HEK293 (cell line): Measurements from ENCODE around the gene ETNK2.
A peak's percentile ranks its signal among the peaks of the same experiment; 100 is the strongest.

Experiments used
- CTCF ChIA-PET: fragments of 350-600 bp; formaldehyde crosslinking; extraction: SDS; loops from one replicate; lab custom pipeline; 2021; ENCODE audit warnings: antibody characterized with exemption; lab: Yijun Ruan, JAX
- POLR2A ChIA-PET: fragments of 300-600 bp; formaldehyde crosslinking; extraction: SDS; loops from one replicate; lab custom pipeline; 2020; ENCODE audit warnings: antibody characterized with exemption, inconsistent platforms; lab: Yijun Ruan, JAX
- H3K27ac ChIP-seq: fragments of 200-500 bp; sonication (Bioruptor generic); 2 replicates; pipeline ENCODE4 v1.5.1; 2014; ENCODE audit warnings: low read depth, low read length, control low read depth, inconsistent platforms; ENCODE audit errors: extremely low read depth
- H3K36me3 ChIP-seq, 2 experiments: fragments of 200-500 bp in 1 of 2; sonication (Bioruptor generic) in 1 of 2; 1 replicate in 1 of 2; 2 replicates in 1 of 2; pipeline ENCODE4 v1.5.1; 2014 to 2017; ENCODE audit warnings: inconsistent platforms in 2 of 2, low read length in 2 of 2; ENCODE audit not compliant: control insufficient read depth in 2 of 2, insufficient read depth in 1 of 2
- H3K4me1 ChIP-seq: fragments of 200-500 bp; sonication (Bioruptor generic); 2 replicates; pipeline ENCODE4 v1.5.1; 2014; ENCODE audit warnings: mild to moderate bottlenecking, low read length, inconsistent platforms; ENCODE audit not compliant: control insufficient read depth, insufficient read depth
- H3K4me3 ChIP-seq: 2 replicates; pipeline ENCODE4 v1.5.1; 2011; ENCODE audit warnings: low read depth, mild to moderate bottlenecking, control low read depth, low read length, moderate library complexity
- H3K9me3 ChIP-seq: fragments of 200-500 bp; sonication (Bioruptor generic); 2 replicates; pipeline ENCODE4 v1.5.1; 2014; ENCODE audit warnings: low read depth, low read length, inconsistent platforms; ENCODE audit not compliant: control insufficient read depth, insufficient read depth
- BCL11A ChIP-seq: fragments of 450-650 bp; formaldehyde crosslinking; IDR thresholded peaks from 2 replicates; pipeline ENCODE4 v1.5.1; 2016; ENCODE audit warnings: low read depth, missing biosample characterization, missing genetic modification characterization
- GLIS2 ChIP-seq: fragments of 450-650 bp; formaldehyde crosslinking; IDR thresholded peaks from 2 replicates; pipeline ENCODE4 v1.5.1; 2016; ENCODE audit warnings: missing biosample characterization, missing genetic modification characterization
- KLF16 ChIP-seq: fragments of 450-650 bp; formaldehyde crosslinking; IDR thresholded peaks from 2 replicates; pipeline ENCODE4 v1.5.1; 2017; ENCODE audit warnings: missing biosample characterization, missing genetic modification characterization
- KLF7 ChIP-seq: fragments of 450-650 bp; formaldehyde crosslinking; IDR thresholded peaks from 2 replicates; pipeline ENCODE4 v1.5.1; 2016; ENCODE audit warnings: missing biosample characterization, missing genetic modification characterization, borderline replicate concordance
- MEIS1 ChIP-seq: sonication (generic); formaldehyde crosslinking; IDR thresholded peaks from 2 replicates; pipeline ENCODE4 v1.8.1; 2022; ENCODE audit warnings: missing genetic modification reagents, mild to moderate bottlenecking, borderline replicate concordance
- SCRT1 ChIP-seq: fragments of 450-650 bp; formaldehyde crosslinking; IDR thresholded peaks from 2 replicates; pipeline ENCODE4 v1.5.1; 2016; ENCODE audit warnings: missing biosample characterization, missing genetic modification characterization, borderline replicate concordance
- SCRT2 ChIP-seq: fragments of 450-650 bp; formaldehyde crosslinking; IDR thresholded peaks from 2 replicates; pipeline ENCODE4 v1.5.1; 2016; ENCODE audit warnings: missing biosample characterization, missing genetic modification characterization
- ZBTB26 ChIP-seq: fragments of 450-650 bp; formaldehyde crosslinking; optimal IDR thresholded peaks from 2 replicates; pipeline ENCODE3; 2016; ENCODE audit warnings: missing biosample characterization, mild to moderate bottlenecking, missing genetic modification characterization
- ZNF155 ChIP-seq: fragments of 450-650 bp; formaldehyde crosslinking; IDR thresholded peaks from 2 replicates; pipeline ENCODE4 v1.5.1; 2016; ENCODE audit warnings: missing biosample characterization, missing genetic modification characterization
- ZNF26 ChIP-seq: fragments of 450-650 bp; formaldehyde crosslinking; IDR thresholded peaks from 2 replicates; pipeline ENCODE4 v1.5.1; 2016; ENCODE audit warnings: missing biosample characterization, missing genetic modification characterization
- ZNF311 ChIP-seq: fragments of 450-650 bp; formaldehyde crosslinking; IDR thresholded peaks from 2 replicates; pipeline ENCODE4 v1.5.1; 2017; ENCODE audit warnings: missing biosample characterization, missing genetic modification characterization, borderline replicate concordance
- ZNF398 ChIP-seq: fragments of 450-650 bp; formaldehyde crosslinking; IDR thresholded peaks from 2 replicates; pipeline ENCODE4 v1.5.1; 2017; ENCODE audit warnings: missing biosample characterization, missing genetic modification characterization
- ZNF449 ChIP-seq: fragments of 450-650 bp; formaldehyde crosslinking; IDR thresholded peaks from 2 replicates; pipeline ENCODE4 v1.5.1; 2017; ENCODE audit warnings: missing biosample characterization, mild to moderate bottlenecking, missing genetic modification characterization, moderate library complexity
- ZNF585B ChIP-seq: fragments of 450-650 bp; formaldehyde crosslinking; IDR thresholded peaks from 2 replicates; pipeline ENCODE4 v1.5.1; 2016; ENCODE audit warnings: missing biosample characterization, missing genetic modification characterization
- ZNF626 ChIP-seq: fragments of 450-650 bp; sonication (Bioruptor Pico); formaldehyde crosslinking; IDR thresholded peaks from 2 replicates; pipeline ENCODE4 v1.5.1; 2018; ENCODE audit warnings: missing biosample characterization, missing genetic modification characterization, inconsistent platforms
- ZNF645 ChIP-seq: fragments of 450-650 bp; formaldehyde crosslinking; IDR thresholded peaks from 2 replicates; pipeline ENCODE4; 2016; ENCODE audit warnings: missing biosample characterization, missing genetic modification characterization
- ZNF707 ChIP-seq: fragments of 450-650 bp; formaldehyde crosslinking; IDR thresholded peaks from 2 replicates; pipeline ENCODE4 v1.5.1; 2016; ENCODE audit warnings: missing biosample characterization, missing genetic modification characterization

The ETNK2 gene

GRCh38 chr1:204176049-204176448 is 24.2 kb upstream of the ETNK2 start (continued):
- no peak for TF ChIP-seq ZNF645 (tag by site-specific recombination)
- no peak for TF ChIP-seq ZNF585B
- no peak for TF ChIP-seq ZNF155 (tag by site-specific recombination)

- CTCF ChIA-PET, result interaction anchor here (0.6 to 6.8 kb wide), 4 partner anchors 12 to 514 kb away, joined by 3 to 43 read pairs (median 6); no protein-coding TSS in a partner anchor
- Histone ChIP-seq H3K4me3 (no peak overlapping the region), H3K9me3 (no peaks in the 10 kb centered on the region), H3K27ac (no peak overlapping the region), H3K4me1 (no peaks in the 10 kb centered on the region), H3K36me3 (no peaks in the 10 kb centered on the region)
- TF ChIP-seq ZNF398 (tag by site-specific recombination) (no peak), SCRT1 (peak; percentile 57; the same call in 1 of the 2 replicates), SCRT2 (tag by site-specific recombination) (peak; percentile 74; the same call in 1 of the 2 replicates), MEIS1 (no peak), ZNF449 (tag by site-specific recombination) (no peak)
- POLR2A ChIA-PET, result no interaction called here
Observed at GRCh38 chr1:204174958-204175357, 23.1 kb upstream of the ETNK2 start.

GRCh38 chr1:204172404-204173029 is 20.7 kb upstream of the ETNK2 start:
- CTCF ChIA-PET, result interaction anchor here (0.7 to 14.1 kb wide), 8 partner anchors 10 to 634 kb away, joined by 3 to 178 read pairs (median 3); partner anchors contain the start of gene PLEKHA6
- Histone ChIP-seq H3K4me1 (no peaks in the 10 kb centered on the region), H3K4me3 (no peak overlapping the region), H3K9me3 (no peaks in the 10 kb centered on the region), H3K27ac (no peak overlapping the region), H3K36me3 (no peaks in the 10 kb centered on the region)
- POLR2A ChIA-PET, result no interaction called here
- TF ChIP-seq SCRT1 (no peak), ZNF26 (tag by site-specific recombination) (no peak), ZNF626 (no peak), KLF7 (tag by site-specific recombination) (no peak), BCL11A (tag by site-specific recombination) (no peak)

- no peaks in the 10 kb centered on the region for H3K9me3 ChIP-seq
- H3K4me3 ChIP-seq, result no peak overlapping the region
- H3K27ac ChIP-seq, result no peak overlapping the region
- ChIA-PET CTCF (interaction anchor here (1.0 to 14.1 kb wide), 4 partner anchors 9 to 190 kb away, joined by 3 to 178 read pairs (median 26); partner anchors contain the start of gene PLEKHA6), POLR2A (no interaction called here)
- no peaks in the 10 kb centered on the region for H3K4me1 ChIP-seq
- no peaks in the 10 kb centered on the region for H3K36me3 ChIP-seq
- no peak for TF ChIP-seq ZNF707 (tag by site-specific recombination)
- TF ChIP-seq ZBTB26 (tag by site-specific recombination), result no peak
- TF ChIP-seq KLF16 (tag by site-specific recombination), result no peak
- no peak for TF ChIP-seq GLIS2 (tag by site-specific recombination)
- TF ChIP-seq ZNF311 (tag by site-specific recombination), result no peak
Observed at GRCh38 chr1:204171751-204172178, 19.9 kb upstream of the ETNK2 start.
